AG10803 (cell line): ENCODE measurements around the gene EIF1AD.

Experiments
- DNase-seq: peaks from one replicate; pipeline ENCODE4 v3.0.0; 2010; ENCODE audit warnings: low read depth
- H3K4me3 ChIP-seq: 2 replicates; pipeline ENCODE4 v1.5.1; 2011; ENCODE audit warnings: mild to moderate bottlenecking, low read length, control low read depth
- CTCF ChIP-seq: conservative IDR thresholded peaks from 2 replicates; pipeline ENCODE4 v1.5.1; 2011; ENCODE audit warnings: mild to moderate bottlenecking, low read length, control low read depth, inconsistent platforms

Gene EIF1AD

GRCh38 chr11:66001942-66002647 is at the start of gene EIF1AD, which contains the start of gene BANF1:
EIF1AD (minus strand) TSS chr11:66002157; CDS start chr11:66000389, 1,768 bp downstream.
BANF1 (plus strand) TSS chr11:66002503; CDS start chr11:66003251, 748 bp downstream.
- DNase-seq: peak; percentile 98
- H3K4me3 ChIP-seq: peak within 1 kb of the TSS; percentile 97
- no peak for TF ChIP-seq CTCF

GRCh38 chr11:66051371-66051765 is 49.4 kb upstream of the EIF1AD start:
- no peak for DNase-seq
- H3K4me3 ChIP-seq: peak overlapping the region; percentile 77
- no peak for TF ChIP-seq CTCF

DNA sequence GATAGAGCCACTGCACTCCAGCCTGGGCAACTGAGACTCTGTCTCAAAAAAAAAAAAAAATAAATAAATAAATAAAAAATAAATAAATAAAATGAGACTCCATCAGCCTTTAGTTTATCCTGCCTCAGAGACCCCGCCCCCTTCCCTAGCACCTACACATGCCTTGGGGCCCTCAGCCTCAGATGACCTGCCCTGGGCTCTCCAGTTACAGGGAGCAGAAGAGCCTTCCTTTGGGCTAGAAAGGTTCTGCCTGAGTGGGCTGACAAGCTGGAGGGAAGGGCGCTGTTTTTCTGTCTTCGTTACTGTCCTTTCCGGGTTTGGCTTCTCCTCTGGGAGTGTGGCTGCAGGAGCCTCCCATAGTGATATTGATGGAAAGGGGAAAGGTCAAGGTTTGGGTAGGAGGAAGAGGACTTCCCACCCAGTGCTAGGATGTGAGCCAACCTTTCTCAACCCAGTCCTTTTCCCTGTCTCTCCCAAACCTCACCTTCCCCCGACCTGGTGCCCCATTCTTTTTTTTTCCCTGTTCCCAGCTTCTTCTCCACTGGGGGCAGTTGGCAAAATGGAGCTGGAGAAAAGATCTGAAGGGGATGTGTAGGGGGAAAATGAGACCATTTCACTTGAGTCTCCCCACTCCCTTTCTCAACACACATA is 48.7 kb upstream of the EIF1AD start:
- H3K4me3 ChIP-seq: no peak overlapping the region
- DNase-seq: no peak
- TF ChIP-seq CTCF: no peak

DNA sequence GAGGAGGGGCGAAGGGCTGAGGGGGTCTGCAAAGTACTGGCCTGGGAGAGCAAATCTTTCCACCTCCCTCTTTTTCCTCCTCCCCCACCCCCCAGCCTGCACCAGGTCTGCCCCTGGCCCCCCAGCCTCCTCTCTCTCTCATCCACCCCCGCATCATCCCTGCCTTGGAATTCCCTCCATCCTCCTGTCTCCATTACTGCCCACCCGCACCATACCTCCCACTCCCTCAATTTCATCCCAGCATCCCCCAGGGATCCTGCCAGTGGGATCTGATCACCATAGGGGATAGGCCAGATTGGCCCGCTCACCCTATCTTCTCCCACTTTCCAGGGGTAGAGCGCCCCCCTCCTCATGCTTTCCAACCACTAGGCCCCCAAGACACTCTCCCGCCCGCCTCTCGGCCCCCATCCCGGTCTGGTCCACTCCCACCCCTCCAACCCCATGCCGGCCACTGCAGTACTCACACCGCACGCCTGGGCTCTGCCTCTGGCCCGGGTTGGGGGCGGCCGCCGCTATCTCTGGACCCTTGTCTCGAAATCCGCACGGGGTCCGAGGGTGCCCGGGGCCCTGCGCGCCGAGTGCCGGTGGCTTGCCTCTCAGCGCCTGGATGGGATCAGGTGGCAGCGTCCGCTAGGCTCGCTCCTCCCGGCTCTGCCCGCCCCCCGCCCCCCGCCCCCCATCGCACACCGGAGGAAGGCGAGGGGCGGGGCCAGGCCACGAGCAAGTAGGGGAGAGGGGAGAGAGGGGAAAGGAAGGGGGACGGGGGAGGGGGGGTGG is 46.8 kb upstream of the EIF1AD start, which contains the start of gene GAL3ST3:
TSS of gene GAL3ST3 (minus strand) at position 615 of the 777 bp plus-strand sequence. CDS start 3,746 bp downstream, outside the sequence.
- TF ChIP-seq CTCF: no peak
- DNase-seq: no peak
- no peak within 1 kb of the TSS for H3K4me3 ChIP-seq

GRCh38 chr11:66047541-66048365 is 45.8 kb upstream of the EIF1AD start:
- no peak overlapping the region for H3K4me3 ChIP-seq
- DNase-seq: no peak
- TF ChIP-seq CTCF: no peak

GRCh38 chr11:66046901-66047300 is 44.9 kb upstream of the EIF1AD start:
- no peak for TF ChIP-seq CTCF
- DNase-seq: no peak
- no peak overlapping the region for H3K4me3 ChIP-seq
